Measurements from ENCODE around the gene ASPHD2. TPM values are rescaled to one million over a fixed set of nuclear protein-coding genes. Genes with fewer than 3 reads are reported as not detected.
A peak's percentile ranks its signal among the peaks of the same experiment; 100 is the strongest.

The ASPHD2 gene
- total RNA-seq, 1 experiment from 2014 or later, result 0.40 TPM

GRCh38 chr22:26393929-26394328 is 35.1 kb upstream of the ASPHD2 start:
- intact Hi-C loops (cut with micrococcal nuclease; ENCODE audit: unreplicated experiment), result no loop called here
- Mint-ChIP-seq H3K36me3 (ENCODE audit: insufficient read depth, unreplicated experiment) (no peaks in the 10 kb centered on the region), H3K4me3 (ENCODE audit: low read depth, unreplicated experiment) (no peak overlapping the region), H3K27ac (ENCODE audit: unreplicated experiment) (no peak overlapping the region), H3K4me1 (ENCODE audit: low read depth, unreplicated experiment) (no peaks in the 10 kb centered on the region), H3K9me3 (ENCODE audit: low read depth, unreplicated experiment) (no peaks in the 10 kb centered on the region), H3K27me3 (ENCODE audit: unreplicated experiment) (peaks cover 62% of the 10 kb centered on the region)
- BruUV-seq (replicated peaks), result no TSS peak
- DNase-seq, result no peak
- CTCF ChIA-PET, result no interaction called here
- peak; percentile 35 for TF ChIP-seq CTCF (IDR thresholded peaks at IDR 0.05; ENCODE audit: unreplicated experiment)

GRCh38 chr22:26394777-26395176 is 34.3 kb upstream of the ASPHD2 start:
- intact Hi-C loops (cut with micrococcal nuclease; ENCODE audit: unreplicated experiment), result no loop called here
- H3K27ac Mint-ChIP-seq (ENCODE audit: unreplicated experiment), result no peak overlapping the region
- no peak overlapping the region for H3K4me3 Mint-ChIP-seq (ENCODE audit: low read depth, unreplicated experiment)
- no TSS peak for BruUV-seq (replicated peaks)
- CTCF ChIA-PET, result no interaction called here
- H3K36me3 Mint-ChIP-seq (ENCODE audit: insufficient read depth, unreplicated experiment), result no peaks in the 10 kb centered on the region
- no peak for DNase-seq
- H3K27me3 Mint-ChIP-seq (ENCODE audit: unreplicated experiment), result peaks cover 62% of the 10 kb centered on the region
- TF ChIP-seq CTCF (IDR thresholded peaks at IDR 0.05; ENCODE audit: unreplicated experiment), result no peak
- no peaks in the 10 kb centered on the region for H3K9me3 Mint-ChIP-seq (ENCODE audit: low read depth, unreplicated experiment)
- no peaks in the 10 kb centered on the region for H3K4me1 Mint-ChIP-seq (ENCODE audit: low read depth, unreplicated experiment)

GRCh38 chr22:26395926-26396325 is 33.1 kb upstream of the ASPHD2 start:
- intact Hi-C loops (cut with micrococcal nuclease; ENCODE audit: unreplicated experiment), result no loop called here
- BruUV-seq (replicated peaks), result no TSS peak
- Mint-ChIP-seq H3K4me1 (ENCODE audit: low read depth, unreplicated experiment) (no peaks in the 10 kb centered on the region), H3K9me3 (ENCODE audit: low read depth, unreplicated experiment) (no peaks in the 10 kb centered on the region), H3K27me3 (ENCODE audit: unreplicated experiment) (peaks cover 64% of the 10 kb centered on the region), H3K4me3 (ENCODE audit: low read depth, unreplicated experiment) (no peak overlapping the region), H3K27ac (ENCODE audit: unreplicated experiment) (no peak overlapping the region), H3K36me3 (ENCODE audit: insufficient read depth, unreplicated experiment) (no peaks in the 10 kb centered on the region)
- no peak for TF ChIP-seq CTCF (IDR thresholded peaks at IDR 0.05; ENCODE audit: unreplicated experiment)
- CTCF ChIA-PET, result no interaction called here
- no peak for DNase-seq

GRCh38 chr22:26398741-26399153 is 30.3 kb upstream of the ASPHD2 start:
- Mint-ChIP-seq H3K4me3 (ENCODE audit: low read depth, unreplicated experiment) (no peak overlapping the region), H3K4me1 (ENCODE audit: low read depth, unreplicated experiment) (no peaks in the 10 kb centered on the region), H3K36me3 (ENCODE audit: insufficient read depth, unreplicated experiment) (no peaks in the 10 kb centered on the region), H3K27me3 (ENCODE audit: unreplicated experiment) (peaks cover 82% of the 10 kb centered on the region), H3K27ac (ENCODE audit: unreplicated experiment) (no peak overlapping the region), H3K9me3 (ENCODE audit: low read depth, unreplicated experiment) (no peaks in the 10 kb centered on the region)
- BruUV-seq (replicated peaks), result no TSS peak
- CTCF ChIA-PET, result interaction anchor here (0.6 to 1.0 kb wide), 3 partner anchors 16 to 64 kb away, joined by 3 to 4 read pairs (median 3); no protein-coding TSS in a partner anchor
- peak; percentile 54 for TF ChIP-seq CTCF (IDR thresholded peaks at IDR 0.05; ENCODE audit: unreplicated experiment)
- intact Hi-C loops (cut with micrococcal nuclease; ENCODE audit: unreplicated experiment), result loop anchor here (1.0 kb wide), 1 partner anchor 63 kb away; no protein-coding TSS in a partner anchor
- DNase-seq, result peak; percentile 68
